Measurements from ENCODE around the gene DCDC2C.

GRCh38 chr2:3662239-3662638, 41.1 kb upstream of the DCDC2C start:
- TF ChIP-seq CTCF (IDR thresholded peaks at IDR 0.05; ENCODE audit: extremely low read depth in 1 of 2, insufficient read depth in 1 of 2, low read depth in 1 of 2, low read length in 2 of 2) (no peak), MAX (IDR thresholded peaks at IDR 0.05; ENCODE audit: insufficient read depth, insufficient read length) (no peak)
